H1 (cell line): ENCODE data around the gene SBF1. TPM values are rescaled to one million over a fixed set of nuclear protein-coding genes. Genes with fewer than 3 reads are reported as not detected.

ENCODE experiments used
- CTCF ChIA-PET: fragments of 300-600 bp; sonication (Branson Sonifier 250); formaldehyde crosslinking; loops from one replicate; lab custom pipeline; 2021; ENCODE audit not compliant: partially characterized antibody; lab: Charles Lee
- POLR2A ChIA-PET: fragments of 300-600 bp; sonication (Branson Sonifier 250); formaldehyde crosslinking; loops from one replicate; lab custom pipeline; 2021; ENCODE audit warnings: inconsistent platforms; ENCODE audit not compliant: partially characterized antibody; lab: Charles Lee
- DNase-seq, 2 experiments: peaks; one replicate each; pipeline versions ENCODE4 v3.0.0 to v3.0.0-alpha.2; 2010 to 2022; ENCODE audit warnings: low spot score in 2 of 2, low read depth in 1 of 2, mixed read lengths in 1 of 2
- FAIRE-seq: peaks from 2 replicates; lab custom pipeline; 2011; peaks lifted over from hg19 to GRCh38; lab: Jason Lieb, UNC
- H2AFZ ChIP-seq: 2 replicates; pipeline ENCODE4 v1.8.1; 2012; ENCODE audit warnings: low read length, inconsistent platforms
- H2AK5ac ChIP-seq: 2 replicates; pipeline ENCODE4 v1.6.1; 2013; ENCODE audit warnings: low read depth, low read length
- H2BK120ac ChIP-seq: replicated peaks from 2 replicates; pipeline ENCODE3; 2013; ENCODE audit warnings: low read depth, low read length, inconsistent platforms
- H2BK12ac ChIP-seq: 2 replicates; pipeline ENCODE4 v1.6.1; 2013; ENCODE audit warnings: low read depth, low read length
- H2BK15ac ChIP-seq: 2 replicates; pipeline ENCODE4 v1.6.1; 2013; ENCODE audit warnings: low read length
- H2BK20ac ChIP-seq: 2 replicates; pipeline ENCODE4 v1.6.1; 2013; ENCODE audit warnings: low read length
- H2BK5ac ChIP-seq: 2 replicates; pipeline ENCODE4 v1.6.1; 2013; ENCODE audit warnings: low read depth, low read length
- H3K14ac ChIP-seq: 2 replicates; pipeline ENCODE4 v1.6.1; 2013; ENCODE audit warnings: inconsistent platforms; ENCODE audit not compliant: insufficient read length
- H3K18ac ChIP-seq: 2 replicates; pipeline ENCODE4 v1.6.1; 2013; ENCODE audit warnings: low read length; ENCODE audit errors: extremely low read depth
- H3K23ac ChIP-seq: 2 replicates; pipeline ENCODE4 v1.6.1; 2013; ENCODE audit warnings: inconsistent platforms; ENCODE audit not compliant: insufficient read length
- H3K23me2 ChIP-seq: 2 replicates; pipeline ENCODE4 v1.6.1; 2013; ENCODE audit warnings: low read depth, low read length
- H3K27ac ChIP-seq: 2 replicates; pipeline ENCODE4 v1.6.1; 2011; ENCODE audit warnings: low read depth, low read length, inconsistent platforms
- H3K27me3 ChIP-seq, 4 experiments: replicated peaks in 1 of 4; 1 replicate in 1 of 4; 2 replicates in 3 of 4; pipeline versions ENCODE4 v1.6.1 to v1.8.1; 2011 to 2013; ENCODE audit warnings: low read length in 3 of 4, mild to moderate bottlenecking in 3 of 4, inconsistent platforms in 2 of 4, mixed read lengths in 2 of 4, moderate library complexity in 1 of 4; ENCODE audit not compliant: control insufficient read depth in 3 of 4, insufficient read depth in 3 of 4; ENCODE audit errors: extremely low read depth in 1 of 4
- H3K36me3 ChIP-seq, 4 experiments: 2 replicates each; pipeline versions ENCODE4 v1.6.1 to v1.8.1; 2011 to 2013; ENCODE audit warnings: mild to moderate bottlenecking in 4 of 4, low read length in 3 of 4, moderate library complexity in 2 of 4, control low read depth in 1 of 4, inconsistent platforms in 1 of 4; ENCODE audit not compliant: insufficient read depth in 4 of 4, control insufficient read depth in 2 of 4
- H3K4ac ChIP-seq: replicated peaks from 2 replicates; pipeline ENCODE3; 2013; ENCODE audit warnings: low read length, low read depth, mixed read lengths, inconsistent platforms; ENCODE audit not compliant: insufficient read length
- H3K4me1 ChIP-seq, 4 experiments: replicated peaks in 1 of 4; 1 replicate in 1 of 4; 2 replicates in 3 of 4; pipeline versions ENCODE4 v1.6.1 to v1.8.1; 2011 to 2013; ENCODE audit warnings: low read length in 3 of 4, inconsistent platforms in 2 of 4, mixed read lengths in 1 of 4; ENCODE audit not compliant: insufficient read depth in 4 of 4, control insufficient read depth in 3 of 4
- H3K4me2 ChIP-seq, 2 experiments: 2 replicates each; pipeline versions ENCODE4 v1.6.1 to v1.8.1; 2011 to 2013; ENCODE audit warnings: low read depth in 2 of 2, low read length in 2 of 2, control low read depth in 1 of 2, inconsistent platforms in 1 of 2, mild to moderate bottlenecking in 1 of 2; ENCODE audit not compliant: insufficient read depth in 1 of 2
- H3K4me3 ChIP-seq, 4 experiments: fragments of 200-600, 300-600 bp in 1 of 4; sonication (generic), shearing (Covaris generic), sonication (Bioruptor Twin) in 1 of 4; 2 replicates each; pipeline versions ENCODE4 v1.5.1 to v1.8.1; 2011 to 2016; ENCODE audit warnings: low read length in 4 of 4, low read depth in 3 of 4, control low read depth in 2 of 4, inconsistent platforms in 2 of 4, mild to moderate bottlenecking in 2 of 4, mixed read lengths in 1 of 4, moderate library complexity in 1 of 4; ENCODE audit not compliant: insufficient read depth in 2 of 4; ENCODE audit errors: extremely low read depth in 1 of 4
- H3K56ac ChIP-seq: replicated peaks from 2 replicates; pipeline ENCODE3; 2013; ENCODE audit warnings: low read depth, mild to moderate bottlenecking, mixed read lengths, low read length, inconsistent platforms; ENCODE audit not compliant: insufficient read length
- H3K79me1 ChIP-seq: 2 replicates; pipeline ENCODE4 v1.6.1; 2013; ENCODE audit warnings: low read depth, low read length, control low read depth
- H3K79me2 ChIP-seq, 2 experiments: 2 replicates each; pipeline versions ENCODE4 v1.6.1 to v1.8.1; 2012 to 2013; ENCODE audit warnings: low read length in 2 of 2, mild to moderate bottlenecking in 2 of 2, inconsistent platforms in 1 of 2; ENCODE audit not compliant: insufficient read depth in 2 of 2, control insufficient read depth in 1 of 2
- H3K9ac ChIP-seq, 4 experiments: replicated peaks in 1 of 4; 1 replicate in 1 of 4; 2 replicates in 3 of 4; pipeline versions ENCODE4 v1.6.1 to v1.8.1; 2011 to 2013; ENCODE audit warnings: low read depth in 3 of 4, low read length in 3 of 4, control low read depth in 2 of 4, mild to moderate bottlenecking in 2 of 4, moderate library complexity in 2 of 4, inconsistent platforms in 1 of 4; ENCODE audit errors: extremely low read depth in 1 of 4
- H3K9me3 ChIP-seq, 2 experiments: 2 replicates each; pipeline versions ENCODE4 v1.6.1 to v1.8.1; 2012 to 2013; ENCODE audit warnings: mild to moderate bottlenecking in 2 of 2, moderate library complexity in 2 of 2, control low read depth in 1 of 2, inconsistent platforms in 1 of 2, low read depth in 1 of 2, low read length in 1 of 2, mixed read lengths in 1 of 2; ENCODE audit not compliant: insufficient read depth in 2 of 2
- H4K20me1 ChIP-seq, 2 experiments: replicated peaks in 1 of 2; 2 replicates each; pipeline versions ENCODE3 to v1.8.1; 2011 to 2013; ENCODE audit warnings: inconsistent platforms in 2 of 2, low read length in 2 of 2, mild to moderate bottlenecking in 1 of 2; ENCODE audit not compliant: insufficient read depth in 2 of 2, control insufficient read depth in 1 of 2
- H4K5ac ChIP-seq: 2 replicates; pipeline ENCODE4 v1.6.1; 2013; ENCODE audit warnings: low read length, low read depth, mixed read lengths, inconsistent platforms; ENCODE audit not compliant: insufficient read length
- H4K8ac ChIP-seq: 2 replicates; pipeline ENCODE4 v1.8.0; 2013; ENCODE audit warnings: mild to moderate bottlenecking, moderate library complexity, low read length, inconsistent platforms; ENCODE audit not compliant: insufficient read depth; ENCODE audit errors: extremely low read depth
- H4K91ac ChIP-seq: replicated peaks from 2 replicates; pipeline ENCODE3; 2013; ENCODE audit warnings: low read length, mixed read lengths, inconsistent platforms; ENCODE audit not compliant: insufficient read length
- BCL11A ChIP-seq, 2 experiments: IDR thresholded peaks; one replicate each; pipeline ENCODE4 v1.6.1; 2011; ENCODE audit warnings: low read depth in 2 of 2, low read length in 2 of 2, mild to moderate bottlenecking in 2 of 2
- CHD1 ChIP-seq: IDR thresholded peaks from 2 replicates; pipeline ENCODE4 v1.6.1; 2012; ENCODE audit warnings: low read depth, low read length, improper control_type of control experiment
- CREB1 ChIP-seq: IDR thresholded peaks from 2 replicates; pipeline ENCODE4 v1.6.1; 2012; ENCODE audit warnings: inconsistent platforms
- JUND ChIP-seq: IDR thresholded peaks from 2 replicates; pipeline ENCODE4 v1.6.1; 2011; ENCODE audit warnings: mild to moderate bottlenecking, improper control_type of control experiment, low read length
- KDM1A ChIP-seq: fragments of 200-600, 300-600 bp; sonication (generic); IDR thresholded peaks from 2 replicates; pipeline ENCODE4 v1.7.1; 2016; ENCODE audit warnings: mild to moderate bottlenecking, low read length, borderline replicate concordance
- NRF1 ChIP-seq: IDR thresholded peaks from 2 replicates; pipeline ENCODE4 v1.6.1; 2011; ENCODE audit warnings: mild to moderate bottlenecking, low read depth, low read length, improper control_type of control experiment
- POU5F1 ChIP-seq: IDR thresholded peaks from 2 replicates; pipeline ENCODE4 v1.6.1; 2011; ENCODE audit warnings: low read depth, mild to moderate bottlenecking, low read length, moderate library complexity
- RAD21 ChIP-seq, 2 experiments: IDR thresholded peaks in 1 of 2; conservative IDR thresholded peaks in 1 of 2; 2 replicates each; pipeline ENCODE4 v1.6.1; 2011; ENCODE audit warnings: low read depth in 2 of 2, low read length in 2 of 2, improper control_type of control experiment in 1 of 2, inconsistent platforms in 1 of 2, mild to moderate bottlenecking in 1 of 2, moderate library complexity in 1 of 2
- RXRA ChIP-seq: IDR thresholded peaks from 2 replicates; pipeline ENCODE4 v1.6.1; 2011; ENCODE audit warnings: low read depth, mild to moderate bottlenecking, low read length, moderate library complexity; ENCODE audit not compliant: insufficient read depth
- SP4 ChIP-seq: IDR thresholded peaks from 2 replicates; pipeline ENCODE4 v1.6.1; 2012; ENCODE audit warnings: low read length, inconsistent platforms
- TBP ChIP-seq: IDR thresholded peaks from 2 replicates; pipeline ENCODE4 v1.6.1; 2011; ENCODE audit warnings: low read depth, low read length, improper control_type of control experiment
- TCF12 ChIP-seq: IDR thresholded peaks from 2 replicates; pipeline ENCODE4 v1.6.1; 2011; ENCODE audit warnings: low read depth, mild to moderate bottlenecking, low read length
- ZNF274 ChIP-seq: IDR thresholded peaks from 2 replicates; pipeline ENCODE4 v1.7.0; 2012; ENCODE audit warnings: low read length, borderline replicate concordance; ENCODE audit errors: extremely low read depth
- WGBS, 2 experiments: shearing (Covaris generic) in 1 of 2; methylation state at CpG; one replicate each; pipeline versions ENCODE4 v1.1.6 to v1.1.7; 2013 to 2015; ENCODE audit warnings: low lambda C conversion rate in 2 of 2, mixed read lengths in 2 of 2, inconsistent platforms in 1 of 2, low coverage in 1 of 2, missing lambda C conversion rate in 1 of 2; ENCODE audit not compliant: insufficient replicate concordance in 2 of 2, insufficient coverage in 1 of 2, insufficient read length in 1 of 2; ENCODE audit errors: extremely low coverage in 1 of 2, missing lambda C conversion rate in 1 of 2; 5-methylcytosine and 5-hydroxymethylcytosine counted together
- polyA plus RNA-seq, 7 experiments: library from polyadenylated mRNA; depleted of rRNA in 3 of 7; stranded (reverse) in 5 of 7; unstranded in 2 of 7; fragments of >200 nt in 5 of 7; fragments of 200-250 nt in 2 of 7; gene quantifications; 1 replicate in 5 of 7; 2 replicates in 1 of 7; 4 replicates in 1 of 7; pipeline versions ENCODE4 v1.2.1 to v1.2.3, GENCODE V29; 2011 to 2013; ENCODE audit warnings: missing spikeins in 2 of 7, mixed read lengths in 2 of 7
- total RNA-seq: library from RNA; stranded (reverse); fragmentation: NEBNext Ultra II Directional; extraction: Animal tissue kit (Norgen Biotek cat#: 25700); gene quantifications from 2 replicates; pipeline ENCODE4 v1.2.1, GENCODE V29; 2021

SBF1 gene
- total and polyA plus RNA-seq, 2 of the 8 experiments (the other 6 are each of a cell fraction or from before 2014, with no cell fraction given) = 29.1 to 71.5 TPM

- H3K9me3 ChIP-seq = no peaks in the 10 kb centered on the region
- H4K8ac ChIP-seq = no peak overlapping the region
- H3K27ac ChIP-seq = no peak overlapping the region
- no peak overlapping the region for H2BK120ac ChIP-seq
- H3K4ac ChIP-seq = no peak overlapping the region
- no peak for FAIRE-seq
- H2BK5ac ChIP-seq = no peak overlapping the region
- no peak overlapping the region for H3K9ac ChIP-seq
- no peaks in the 10 kb centered on the region for H3K79me2 ChIP-seq
- H3K23ac ChIP-seq = no peak overlapping the region
- no peak overlapping the region for H2BK12ac ChIP-seq
- no peak for DNase-seq
- H3K27me3 ChIP-seq = no peaks in the 10 kb centered on the region
- H3K36me3 ChIP-seq = peaks cover 15 to 53% (median 31%) of the 10 kb centered on the region in 4 experiments
- no peak overlapping the region for H4K5ac ChIP-seq
- no peaks in the 10 kb centered on the region for H3K79me1 ChIP-seq
- no peaks in the 10 kb centered on the region for H3K23me2 ChIP-seq
- H2BK15ac ChIP-seq = no peak overlapping the region
- H2AK5ac ChIP-seq = no peak overlapping the region
- no peak overlapping the region for H2BK20ac ChIP-seq
- no peak for TF ChIP-seq TCF12
- TF ChIP-seq POU5F1 = no peak
- TF ChIP-seq BCL11A (IDR thresholded peaks at IDR 0.05; ENCODE audit: low read depth in 2 of 2, low read length in 2 of 2) = no peak
- no peak for TF ChIP-seq RXRA
- no peak for TF ChIP-seq ZNF274
- TF ChIP-seq KDM1A = no peak
- no peak for TF ChIP-seq CREB1
- TF ChIP-seq JUND = no peak
- TF ChIP-seq RAD21 (IDR thresholded peaks at IDR 0.05 in 1 of 2, conservative IDR thresholded peaks at IDR 0.05 in 1 of 2; ENCODE audit: low read depth in 2 of 2, low read length in 2 of 2) = no peak
- no peak for TF ChIP-seq TBP
- no peak for TF ChIP-seq NRF1
- TF ChIP-seq SP4 = no peak
- TF ChIP-seq CHD1 = no peak
- TF ChIP-seq, all 59 proteins: peak for 0
- Histone ChIP-seq H3K4me1 (no peaks in the 10 kb centered on the region), H3K18ac (no peak overlapping the region), H3K56ac (no peak overlapping the region), H4K20me1 (peaks cover 3 to 10% of the 10 kb centered on the region in 2 experiments), H3K4me3 (no peak overlapping the region), H2AFZ (no peak overlapping the region), H3K14ac (no peak overlapping the region), H4K91ac (no peak overlapping the region), H3K4me2 (no peak overlapping the region)
- POLR2A ChIA-PET = no interaction called here
- WGBS, 2 experiments = 93% methylated on average over 16 of the region's 20 CpGs; no CpG with 5 or more reads in 1 of the 2 experiments
- CTCF ChIA-PET = interaction anchor here (1.0 to 1.3 kb wide), 5 partner anchors 13 to 217 kb away, joined by 3 to 4 read pairs (median 3); no protein-coding TSS in a partner anchor
These were observed 39.4 kb downstream of the SBF1 start for GRCh38 chr22:50435291-50436014.
